ENCODE measurements around the gene EIF3I.
"Not testable (repeated sequence)": the region's sequence is repeated elsewhere in the genome, so short reads cannot be mapped to it uniquely, and the experiment has no call there.

Gene EIF3I

DNA sequence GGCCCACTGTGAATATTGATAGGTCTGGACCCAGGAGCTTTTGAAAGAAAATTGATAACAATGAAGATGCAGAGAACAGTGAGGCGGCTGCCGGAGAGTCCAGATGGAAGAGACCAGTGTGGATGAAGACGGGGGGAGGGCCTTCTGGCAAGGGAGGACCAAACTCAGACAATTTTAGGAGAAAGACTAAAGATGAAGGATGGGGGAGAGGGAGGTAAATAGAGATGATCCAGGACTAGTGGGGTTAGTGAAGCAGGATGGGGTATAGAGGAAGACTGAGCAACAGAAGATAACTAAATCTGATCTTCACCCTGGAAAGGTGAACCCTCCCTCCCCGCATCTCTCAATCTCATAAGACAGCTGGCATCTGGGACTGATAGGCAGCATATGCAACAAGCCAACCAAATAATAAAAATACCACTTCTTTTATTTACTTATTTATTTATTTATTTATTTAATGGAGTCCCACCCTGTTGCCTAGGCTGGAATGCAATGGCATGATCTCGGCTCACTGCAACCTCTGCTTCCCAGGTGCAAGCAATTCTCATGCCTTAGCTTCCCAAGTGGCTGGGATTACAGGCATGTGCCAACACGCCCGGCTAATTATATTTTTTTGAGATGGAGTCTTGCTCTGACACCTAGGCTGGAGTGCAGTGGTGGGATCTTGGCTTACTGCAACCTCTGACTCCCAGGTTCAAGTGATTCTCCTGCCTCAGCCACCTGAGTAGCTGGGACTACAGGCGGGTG lies 10.5 kb downstream of the EIF3I start:
- no peak for DNase-seq

DNA sequence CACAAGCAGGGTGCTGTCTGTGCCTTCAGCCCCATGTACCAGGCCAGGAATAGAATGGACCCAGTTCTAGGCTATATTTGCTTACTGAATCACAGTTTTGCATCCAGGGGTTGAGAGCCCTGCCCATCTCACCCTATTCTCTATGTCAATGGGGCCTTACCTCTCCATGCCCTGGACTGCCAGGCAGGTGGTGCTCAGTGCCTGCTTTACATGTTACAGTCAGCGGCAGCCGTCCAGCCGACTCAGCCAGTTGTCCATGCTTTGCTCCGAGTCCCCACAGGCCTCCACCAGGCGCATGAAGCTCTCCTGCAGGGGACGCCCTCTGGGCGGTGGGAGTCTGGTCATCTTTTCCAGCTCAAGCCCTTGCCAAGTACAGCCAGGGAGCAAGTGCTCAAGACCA lies 12.6 kb downstream of the EIF3I start:
- no peak for DNase-seq

DNA sequence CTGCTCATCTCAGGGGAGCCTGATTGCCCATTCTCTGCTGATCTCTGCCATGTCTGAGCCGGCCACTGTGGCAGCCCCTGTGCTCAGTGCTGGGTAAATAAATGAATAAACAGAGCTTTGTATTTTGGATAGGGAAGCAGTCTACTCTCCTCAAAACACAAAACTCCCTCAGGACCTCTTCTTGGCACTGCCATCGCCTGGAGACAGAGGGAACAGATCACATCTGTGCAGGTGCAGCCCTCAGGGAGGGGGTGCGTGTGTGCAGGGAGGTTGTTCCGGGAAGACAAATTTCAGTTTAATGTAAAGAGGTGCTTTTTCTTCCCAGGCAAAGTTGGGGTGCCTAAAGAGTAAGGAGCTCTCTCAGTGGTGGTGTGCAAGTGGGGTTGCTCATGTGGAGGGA lies 17.1 kb downstream of the EIF3I start:
- no peak for DNase-seq

DNA sequence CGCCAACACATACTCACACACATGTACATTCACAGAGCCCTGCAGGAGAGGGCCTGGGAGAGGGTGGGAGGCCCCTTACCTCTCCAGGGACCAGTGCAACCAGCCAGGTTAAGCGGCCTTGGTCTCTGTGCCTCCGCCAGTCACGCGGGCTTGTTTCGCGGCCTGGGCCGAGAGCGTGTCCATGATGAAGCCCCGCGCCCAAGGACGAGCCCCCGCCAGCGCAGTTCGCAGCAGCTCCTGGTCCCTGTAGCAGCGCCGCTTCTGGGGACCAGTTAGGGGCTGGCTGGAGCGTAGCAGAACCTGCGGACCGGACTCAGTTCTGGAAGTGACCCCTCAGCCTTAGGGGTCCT lies 17.6 kb downstream of the EIF3I start:
- no peak for DNase-seq

DNA sequence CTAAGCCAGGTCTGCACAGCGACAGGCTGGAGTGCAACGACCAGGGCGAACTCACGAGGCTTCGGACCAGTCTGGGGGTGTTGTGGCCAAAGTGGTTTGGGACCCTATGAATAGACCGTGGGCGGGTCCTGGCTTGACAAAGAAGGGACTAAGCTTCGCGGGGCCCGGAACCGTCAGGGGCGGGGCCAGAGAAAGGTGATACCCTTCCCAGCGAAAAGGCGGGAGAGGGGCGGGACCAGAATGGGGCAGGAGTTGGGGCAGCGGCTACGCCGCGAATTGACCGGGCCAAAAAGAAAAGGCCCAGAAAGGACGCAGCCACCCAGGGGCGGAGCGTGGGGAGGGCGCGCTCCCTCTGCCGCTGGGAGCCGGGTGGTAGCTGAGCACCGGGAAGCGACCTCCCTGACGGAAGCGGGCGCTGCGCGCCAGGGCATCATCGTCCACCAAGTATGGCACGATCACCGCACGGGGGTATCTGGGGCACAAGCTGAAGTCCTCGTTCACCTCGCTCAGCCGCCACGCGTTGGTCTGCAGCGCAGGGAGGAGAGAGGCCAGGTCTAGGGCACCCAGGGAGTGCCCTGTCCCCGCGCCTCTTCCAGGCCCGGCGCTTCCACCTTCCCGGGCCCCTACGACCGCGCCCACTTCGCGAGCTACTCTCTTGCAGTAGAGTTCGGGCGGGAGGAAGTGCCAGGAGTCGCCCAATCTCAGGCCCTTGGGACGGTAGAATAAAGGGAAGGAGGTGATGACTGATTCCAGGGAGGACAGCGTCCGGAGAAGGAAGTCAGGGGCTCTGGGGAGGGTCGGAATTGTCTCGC lies 18.1 kb downstream of the EIF3I start:
- DNase-seq, result no peak

DNA sequence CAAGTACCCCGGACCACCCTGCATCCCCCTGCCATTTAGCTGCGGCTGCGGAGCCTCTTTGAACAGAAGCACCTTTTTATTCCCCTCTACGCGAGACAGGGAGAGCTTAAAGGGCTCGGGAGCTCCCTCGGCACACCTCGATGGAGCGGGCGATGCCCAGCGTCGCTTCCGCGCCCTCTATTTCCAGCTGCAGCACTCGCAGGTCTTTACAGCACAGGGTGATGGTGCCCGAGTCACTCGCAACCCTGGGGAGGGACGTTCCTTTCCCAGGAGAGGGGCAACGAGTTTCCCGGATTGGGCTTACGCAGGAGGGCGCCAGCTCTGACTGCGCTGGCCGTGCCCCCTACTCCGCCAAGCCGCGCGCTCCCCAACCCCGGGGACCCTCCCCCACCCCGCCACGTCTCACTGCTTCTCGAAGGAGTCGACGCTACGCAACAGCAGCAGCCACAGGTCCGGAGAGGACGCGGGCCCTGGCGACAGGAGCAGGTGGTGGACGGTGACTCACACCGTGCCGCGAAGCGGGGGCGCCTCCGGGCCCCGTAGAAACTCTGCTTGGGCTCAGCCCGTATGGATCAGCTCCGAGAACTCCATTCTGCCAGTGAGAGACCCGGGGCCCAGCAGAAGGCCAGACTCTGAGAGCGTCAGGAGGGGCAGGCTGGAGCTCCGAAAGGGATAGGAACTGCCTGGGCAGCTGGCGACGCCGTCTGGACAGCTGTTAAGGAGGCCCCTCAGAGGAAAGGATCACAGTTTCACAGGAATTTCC lies 19.0 kb downstream of the EIF3I start:
- no peak for DNase-seq

DNA sequence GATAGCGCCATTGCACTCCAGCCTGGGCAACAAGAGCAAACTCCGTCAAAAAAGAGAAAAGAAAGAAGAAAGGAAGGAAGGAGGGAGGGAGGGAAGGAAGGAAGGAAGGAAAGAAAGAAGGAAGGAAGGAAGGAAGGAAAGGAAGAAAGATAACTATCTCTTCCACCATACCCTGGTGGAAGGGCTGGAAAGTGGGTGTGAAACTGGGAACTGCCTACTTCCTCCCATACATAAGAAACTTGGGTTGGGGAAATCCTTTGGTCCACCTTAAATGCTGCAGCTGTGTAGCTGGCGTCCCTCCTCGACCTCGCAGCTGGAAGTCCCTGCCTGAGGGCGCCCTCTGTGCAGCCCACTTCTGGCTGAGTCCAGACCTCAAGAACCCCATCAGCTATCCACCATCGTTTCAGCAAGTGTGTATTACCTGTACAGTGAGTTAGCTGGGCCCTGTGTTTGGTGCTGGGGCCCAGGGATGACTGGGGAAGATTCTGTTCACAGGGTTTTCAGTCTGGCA lies 20.2 kb downstream of the EIF3I start:
- no peak for DNase-seq

DNA sequence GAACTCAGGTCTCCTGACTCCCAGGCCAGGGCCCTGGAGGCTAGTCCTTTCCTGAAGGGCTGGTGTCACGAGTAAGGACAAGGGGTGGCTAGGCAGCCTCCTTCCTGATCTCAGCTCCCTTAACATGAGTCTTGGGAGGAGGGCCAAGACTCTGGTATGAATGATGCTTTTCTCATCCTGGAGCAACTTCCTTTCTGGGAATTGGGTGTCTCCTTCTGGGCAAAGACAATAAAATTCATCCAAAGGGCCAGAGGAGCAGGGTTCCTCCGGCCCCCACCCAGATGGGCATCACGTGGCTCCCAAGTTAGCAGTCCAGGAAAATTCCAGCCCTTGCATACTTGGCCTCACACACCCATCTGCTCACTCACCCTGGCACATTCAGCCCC lies 24.7 kb downstream of the EIF3I start, which contains the start of gene FAM167B:
FAM167B (plus strand) TSS at position 335 of the 386 bp plus-strand sequence. CDS start 200 bp downstream, outside the sequence.
- DNase-seq, result no peak

DNA sequence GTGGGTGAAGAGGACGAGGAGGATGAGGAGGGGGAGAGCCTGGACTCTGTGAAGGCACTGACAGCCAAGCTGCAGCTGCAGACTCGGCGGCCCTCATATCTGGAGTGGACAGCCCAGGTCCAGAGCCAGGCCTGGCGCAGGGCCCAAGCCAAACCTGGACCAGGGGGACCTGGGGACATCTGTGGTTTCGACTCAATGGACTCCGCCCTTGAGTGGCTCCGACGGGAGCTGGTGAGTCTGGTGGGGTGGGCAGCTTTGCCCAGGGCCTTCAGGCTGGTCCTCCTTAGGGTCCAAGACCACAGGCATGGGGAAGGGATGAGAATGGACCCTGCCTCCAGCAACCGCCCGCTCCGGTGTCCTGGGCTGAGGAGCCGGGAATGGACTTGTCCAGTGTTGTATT lies 25.2 kb downstream of the EIF3I start:
- DNase-seq, result no peak

DNA sequence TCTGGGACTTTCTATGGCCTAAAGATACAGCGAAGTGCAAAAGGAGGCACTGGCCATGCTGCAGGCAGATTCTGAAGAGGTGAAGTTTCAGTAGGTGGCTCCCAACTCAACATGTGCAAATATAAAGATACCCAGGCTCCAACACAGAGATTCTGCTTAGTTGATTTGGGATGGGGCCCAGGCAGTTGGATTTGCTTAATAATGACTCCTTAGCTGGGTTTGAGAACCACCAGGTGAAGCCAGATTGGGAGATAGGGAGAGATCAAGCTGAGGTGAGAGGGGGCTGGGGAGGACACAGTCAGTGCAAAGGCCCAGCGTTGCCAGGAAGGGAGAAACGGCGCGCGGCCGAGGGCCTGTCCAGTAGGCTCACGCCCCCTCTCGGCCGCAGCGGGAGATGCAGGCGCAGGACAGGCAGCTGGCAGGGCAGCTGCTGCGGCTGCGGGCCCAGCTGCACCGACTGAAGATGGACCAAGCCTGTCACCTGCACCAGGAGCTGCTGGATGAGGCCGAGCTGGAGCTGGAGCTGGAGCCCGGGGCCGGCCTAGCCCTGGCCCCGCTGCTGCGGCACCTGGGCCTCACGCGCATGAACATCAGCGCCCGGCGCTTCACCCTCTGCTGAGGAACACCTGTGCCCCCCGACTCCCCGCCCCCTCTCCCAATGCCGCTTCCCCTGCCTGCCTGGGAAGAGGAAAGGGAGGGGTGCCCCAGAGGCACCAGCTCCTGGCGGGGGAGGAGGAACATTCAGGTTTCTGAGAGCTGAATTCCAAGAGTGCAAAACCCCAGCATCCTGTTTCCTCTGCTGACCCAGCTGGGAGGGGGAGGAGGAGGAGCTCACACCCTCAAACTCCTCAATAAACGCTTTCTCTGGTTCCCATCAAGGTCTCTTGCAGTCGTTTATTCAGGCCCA lies 26.0 kb downstream of the EIF3I start:
- peak; percentile 17 for DNase-seq

DNA sequence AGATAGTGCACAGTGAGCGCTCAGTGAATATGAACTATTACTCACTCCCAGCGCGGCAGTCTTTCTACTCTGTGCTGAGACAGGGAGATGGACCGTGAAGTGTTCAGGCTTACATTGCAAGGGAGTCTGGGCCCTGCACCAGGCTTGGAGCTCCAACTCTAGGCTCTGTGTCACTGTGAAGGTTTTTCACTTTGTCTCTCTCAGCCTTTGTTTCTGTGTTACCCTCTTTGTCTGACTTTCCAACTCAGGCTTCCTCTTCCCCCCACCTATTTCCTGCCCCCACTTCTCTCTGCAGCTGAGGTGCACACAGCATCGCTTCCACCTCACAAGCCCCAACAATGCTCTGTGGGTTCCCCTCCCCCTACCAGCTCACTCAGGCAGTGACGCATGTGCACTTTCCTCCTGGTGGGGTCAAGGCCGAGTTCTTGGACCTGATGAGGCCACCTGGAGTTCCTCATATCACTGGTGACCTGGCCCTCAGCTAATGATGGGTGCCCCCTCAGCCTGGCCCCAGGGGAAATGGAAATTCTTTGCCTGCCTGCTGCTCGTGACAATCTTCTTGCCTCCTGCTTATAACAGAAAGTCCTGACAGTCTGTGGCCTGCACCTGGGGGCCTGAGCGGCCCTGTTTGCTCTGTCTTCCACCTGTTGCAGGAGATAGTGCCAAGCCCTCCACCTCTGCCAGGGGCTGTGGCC lies 27.8 kb downstream of the EIF3I start:
- DNase-seq, result peak; percentile 45

DNA sequence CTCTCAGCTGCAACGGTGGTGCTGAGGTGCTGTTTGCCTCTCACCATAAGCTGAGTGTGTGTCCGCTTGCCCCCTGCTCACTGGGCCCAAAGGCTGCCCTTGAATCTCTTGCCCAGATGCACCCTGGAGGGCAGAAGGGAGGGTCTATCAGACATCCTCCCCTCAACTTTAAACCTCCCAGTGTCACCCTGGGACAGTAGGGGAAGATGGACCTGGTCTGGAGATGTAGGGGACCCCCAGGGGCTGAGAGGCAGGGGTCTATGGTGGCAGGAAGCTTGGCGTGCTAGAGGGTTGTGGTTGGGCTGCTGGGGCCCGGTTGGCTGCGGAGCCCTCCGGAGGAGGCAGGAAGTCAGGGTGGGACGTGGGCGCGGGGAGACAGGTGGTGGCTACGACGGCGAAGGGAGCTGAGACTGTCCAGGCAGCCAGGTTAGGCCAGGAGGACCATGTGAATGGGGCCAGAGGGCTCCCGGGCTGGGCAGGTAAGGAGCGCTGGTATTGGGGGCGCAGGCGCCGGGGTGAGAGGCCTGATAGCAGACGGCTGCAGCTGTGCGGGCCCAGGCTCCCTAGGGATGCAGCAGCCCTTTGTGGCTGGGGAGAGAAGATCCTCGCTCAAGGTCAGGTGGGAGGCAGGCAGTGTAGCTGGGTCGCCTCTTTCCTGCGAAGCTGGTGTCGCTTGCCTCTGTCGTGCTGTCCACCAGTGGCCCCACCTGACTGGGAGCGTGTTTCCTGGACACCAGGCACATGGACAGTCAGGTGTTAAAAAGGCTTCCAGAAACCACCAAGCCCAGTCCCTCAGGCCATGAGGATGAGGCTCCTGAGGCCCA lies 28.9 kb downstream of the EIF3I start, which contains the start of gene LCK:
LCK (plus strand) TSS at position 373 of the 824 bp plus-strand sequence. CDS start 23,065 bp downstream, outside the sequence.
- no peak for DNase-seq

DNA sequence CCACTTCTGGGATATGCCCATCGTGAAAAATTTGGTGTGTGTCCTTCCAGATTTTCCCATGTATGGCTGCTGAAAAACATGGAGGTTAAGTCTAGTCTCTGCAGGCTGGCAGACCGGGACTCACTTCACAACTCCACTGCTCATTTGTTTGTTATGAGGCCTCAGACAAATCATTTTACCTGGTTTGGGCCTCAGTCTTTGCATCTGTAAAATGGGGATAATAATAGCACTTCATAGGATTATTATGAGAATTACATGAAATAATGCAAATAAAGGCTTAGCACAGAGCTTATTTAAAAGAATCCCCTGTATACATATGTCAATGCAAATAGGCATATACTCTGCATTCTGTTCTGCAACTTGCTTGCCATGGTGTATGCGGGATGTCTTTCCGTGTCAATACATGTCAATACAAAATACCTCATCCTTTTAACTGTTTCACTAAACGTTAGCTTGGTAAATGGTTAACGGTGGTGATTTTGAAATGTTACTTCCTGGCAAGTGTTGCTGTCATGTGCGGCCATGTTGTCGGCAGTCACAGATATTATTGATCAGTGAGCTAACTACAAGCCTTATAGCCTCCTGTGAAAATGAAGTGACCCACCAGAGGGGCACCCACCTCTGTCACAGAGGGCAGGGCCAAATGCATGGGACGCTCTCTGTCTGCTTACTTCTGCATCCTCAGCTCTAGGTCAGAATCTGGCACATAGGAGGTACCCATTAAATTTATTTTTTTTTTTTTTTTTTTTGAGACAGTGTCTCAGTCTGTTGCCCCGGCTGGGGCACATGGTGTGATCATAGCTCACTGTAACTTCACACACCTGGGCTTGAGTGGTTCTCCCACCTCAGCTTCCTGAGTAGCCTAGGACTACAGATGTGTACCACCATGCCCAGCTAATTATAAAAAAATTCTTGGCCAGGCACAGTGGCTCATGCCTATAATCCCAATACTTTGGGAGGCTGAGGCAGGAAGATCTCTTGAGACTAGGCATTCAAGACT lies 33.2 kb downstream of the EIF3I start:
- DNase-seq, result no peak

DNA sequence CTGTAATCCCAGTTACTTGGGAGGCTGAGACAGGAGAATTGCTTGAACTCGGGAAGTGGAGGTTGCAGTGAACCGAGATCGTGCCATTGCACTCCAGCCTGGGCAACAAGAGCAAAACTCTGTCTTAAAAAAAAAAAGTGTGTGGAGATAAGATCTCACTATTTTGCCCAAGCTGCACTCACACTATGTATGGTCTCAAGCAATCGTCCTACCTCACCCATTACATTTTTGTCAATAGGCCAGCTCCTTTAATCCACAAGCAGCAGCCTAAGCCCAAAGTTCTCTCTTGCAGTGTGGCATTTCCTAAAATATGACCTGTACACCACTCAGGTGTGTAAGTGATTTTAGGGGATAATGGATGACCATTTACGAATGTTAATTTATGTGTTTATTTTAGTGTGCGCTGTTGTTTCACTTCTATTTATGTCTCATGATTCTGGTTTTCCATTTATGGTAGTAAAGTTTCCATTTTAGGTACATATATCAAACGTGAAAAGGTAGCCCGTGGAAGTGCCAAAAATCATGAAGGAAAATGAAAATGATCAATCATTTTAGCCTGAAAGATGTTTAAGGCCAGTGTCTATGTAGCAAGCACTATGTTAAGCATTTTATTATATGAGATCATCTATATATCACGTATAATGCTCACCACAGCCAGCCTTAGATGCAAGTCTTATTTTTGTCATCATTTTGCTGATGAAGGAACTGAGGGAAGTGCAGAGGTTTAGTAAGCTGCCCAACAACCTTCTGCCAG lies 34.4 kb downstream of the EIF3I start:
- DNase-seq, result no peak

DNA sequence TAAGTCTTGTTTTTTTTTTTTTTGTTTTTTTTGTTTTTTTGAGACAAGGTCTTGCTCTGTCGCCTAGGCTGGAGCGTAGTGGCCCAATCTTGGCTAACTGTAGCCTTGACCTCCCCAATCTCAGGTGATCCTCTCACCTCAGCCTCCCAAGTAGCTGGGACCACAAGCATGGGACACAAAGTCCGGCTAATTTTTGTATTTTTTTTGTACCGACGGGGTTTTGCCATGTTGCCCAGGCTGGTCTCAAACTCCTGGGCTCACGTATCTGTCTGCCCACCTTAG lies 35.0 kb downstream of the EIF3I start:
- no peak for DNase-seq

DNA sequence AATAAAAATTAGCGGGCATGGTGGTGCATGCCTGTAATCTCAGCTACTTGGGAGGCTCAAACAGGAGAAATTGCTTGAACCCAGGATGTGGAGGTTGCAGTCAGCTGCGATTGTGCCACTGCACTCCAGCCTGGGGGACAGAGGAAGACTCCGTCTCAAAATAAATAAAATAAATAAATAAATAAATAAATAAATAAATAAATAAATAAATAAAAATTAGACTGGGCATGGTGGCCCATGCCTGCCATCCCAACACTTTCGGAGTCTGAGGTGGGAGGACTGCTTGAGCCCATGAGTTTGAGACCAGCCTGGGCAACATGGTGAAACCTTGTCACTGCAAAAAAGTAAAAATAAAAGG lies 41.0 kb downstream of the EIF3I start:
- DNase-seq, result not testable (repeated sequence)

DNA sequence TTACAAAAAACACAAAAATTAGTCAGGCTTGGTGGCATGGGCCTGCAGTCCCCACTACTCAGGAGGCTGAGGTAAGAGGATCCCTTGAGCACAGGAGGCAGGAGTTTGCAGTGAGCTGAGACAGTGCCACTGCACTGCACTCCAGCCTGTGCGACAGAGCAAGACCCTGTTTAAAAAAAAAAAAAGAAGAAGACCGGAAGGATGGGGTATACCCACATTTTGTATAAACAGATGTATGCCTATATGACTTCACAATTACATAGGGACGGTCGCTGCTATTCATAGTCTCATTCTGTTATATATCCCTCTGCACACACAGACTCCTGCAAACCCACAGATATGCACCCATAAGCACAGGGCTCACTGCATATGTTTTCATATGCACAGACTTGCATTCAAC lies 41.5 kb downstream of the EIF3I start:
- no peak for DNase-seq

DNA sequence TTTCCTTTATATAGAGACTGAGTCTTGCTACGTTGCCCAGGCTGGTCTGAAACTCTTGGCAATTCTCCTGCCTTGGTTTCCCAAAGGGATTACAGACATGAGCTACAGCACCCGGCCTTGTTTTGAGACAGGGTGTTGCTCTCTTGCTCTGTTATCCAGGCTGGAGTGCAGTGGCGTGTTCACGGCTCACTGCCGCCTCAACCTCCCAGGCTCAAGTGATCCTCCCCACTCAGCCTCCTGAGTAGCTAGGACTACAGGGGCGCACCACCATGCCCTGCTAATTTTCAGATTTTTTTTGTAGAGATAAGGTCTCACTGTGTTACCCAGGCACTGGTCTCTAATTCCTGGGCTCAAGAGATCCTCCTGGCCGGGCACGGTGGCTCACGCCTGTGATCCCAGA lies 43.6 kb downstream of the EIF3I start:
- DNase-seq, result no peak
